Endothelial cell of umbilical vein (primary cell): ENCODE measurements around the gene NQO1. TPM values are rescaled to one million over a fixed set of nuclear protein-coding genes. Genes with fewer than 3 reads are reported as not detected.

Experiments used
- BruUV-seq: library from RNA; stranded (reverse); fragments of 400-500 nt; replicated peaks from 2 replicates; lab custom pipeline; 2021; lab: Mats Ljungman, UMichigan
- CTCF ChIA-PET: fragments of 300-600, 350-600 bp; sonication (Branson Sonifier 250); formaldehyde crosslinking; loops from one replicate; lab custom pipeline; 2021; ENCODE audit warnings: antibody characterized with exemption, inconsistent platforms; lab: Charles Lee
- POLR2A ChIA-PET: fragments of 300-600, 350-600 bp; sonication (Branson Sonifier 250); formaldehyde crosslinking; loops from one replicate; lab custom pipeline; 2021; ENCODE audit warnings: antibody characterized with exemption, inconsistent platforms; lab: Charles Lee
- DNase-seq: peaks from one replicate; pipeline ENCODE4 v3.0.0-alpha.2; 2011; ENCODE audit warnings: low read depth, low spot score
- FAIRE-seq: peaks from 2 replicates; lab custom pipeline; 2011; peaks lifted over from hg19 to GRCh38; lab: Jason Lieb, UNC
- H2AFZ ChIP-seq: 2 replicates; pipeline ENCODE4 v1.6.0; 2012; ENCODE audit warnings: low read depth, low read length, control low read depth, inconsistent platforms
- H3K27ac ChIP-seq: 2 replicates; pipeline ENCODE4 v1.5.1; 2011; ENCODE audit warnings: low read depth, mild to moderate bottlenecking, control low read depth, low read length, moderate library complexity; ENCODE audit not compliant: insufficient read depth
- H3K27me3 ChIP-seq, 2 experiments: 2 replicates each; pipeline versions ENCODE4 v1.6.0 to v1.6.1; 2011; ENCODE audit warnings: low read length in 2 of 2, mixed read lengths in 1 of 2; ENCODE audit not compliant: control insufficient read depth in 2 of 2, insufficient read depth in 2 of 2
- H3K36me3 ChIP-seq, 2 experiments: 2 replicates in 1 of 2; 3 replicates in 1 of 2; pipeline ENCODE4 v1.5.1; 2011; ENCODE audit warnings: low read length in 2 of 2, mild to moderate bottlenecking in 1 of 2, moderate library complexity in 1 of 2; ENCODE audit not compliant: control insufficient read depth in 2 of 2, insufficient read depth in 2 of 2; ENCODE audit errors: extremely low read depth in 1 of 2
- H3K4me1 ChIP-seq: 3 replicates; pipeline ENCODE4 v1.5.1; 2011; ENCODE audit warnings: mild to moderate bottlenecking, low read length; ENCODE audit not compliant: control insufficient read depth, insufficient read depth; ENCODE audit errors: extremely low read depth
- H3K4me2 ChIP-seq: 2 replicates; pipeline ENCODE4 v1.6.1; 2011; ENCODE audit warnings: low read length, control low read depth, mixed read lengths; ENCODE audit not compliant: insufficient read depth
- H3K4me3 ChIP-seq, 3 experiments: fragments of 200-600 bp in 1 of 3; sonication (generic), shearing (Covaris generic) in 1 of 3; replicated peaks in 1 of 3; 2 replicates each; pipeline ENCODE4 v1.5.1; 2011 to 2016; ENCODE audit warnings: control low read depth in 3 of 3, low read length in 3 of 3, mild to moderate bottlenecking in 2 of 3, inconsistent platforms in 1 of 3, low read depth in 1 of 3, moderate library complexity in 1 of 3; ENCODE audit not compliant: insufficient read depth in 1 of 3
- H3K79me2 ChIP-seq: 2 replicates; pipeline ENCODE4 v1.6.0; 2012; ENCODE audit warnings: low read length, inconsistent platforms; ENCODE audit not compliant: control insufficient read depth, insufficient read depth
- H3K9ac ChIP-seq: replicated peaks from 2 replicates; pipeline ENCODE3; 2011; ENCODE audit warnings: low read length, control low read depth; ENCODE audit not compliant: insufficient read depth; ENCODE audit errors: extremely low read depth
- H3K9me1 ChIP-seq: replicated peaks from 3 replicates; pipeline ENCODE4 v1.6.0; 2011; ENCODE audit warnings: mild to moderate bottlenecking, low read length; ENCODE audit not compliant: control insufficient read depth, insufficient read depth; ENCODE audit errors: extremely low read depth
- H3K9me3 ChIP-seq: replicated peaks from 2 replicates; pipeline ENCODE4 v1.5.1; 2012; ENCODE audit warnings: low read length, inconsistent platforms; ENCODE audit not compliant: control insufficient read depth, insufficient read depth
- H4K20me1 ChIP-seq: replicated peaks from 2 replicates; pipeline ENCODE3; 2011; ENCODE audit warnings: mild to moderate bottlenecking, low read length; ENCODE audit not compliant: control insufficient read depth, insufficient read depth; ENCODE audit errors: extremely low read depth
- EZH2 ChIP-seq: IDR thresholded peaks from 2 replicates; pipeline ENCODE4 v1.6.1; 2012; ENCODE audit warnings: borderline replicate concordance, low read depth, mild to moderate bottlenecking, moderate library complexity, low read length, inconsistent platforms; ENCODE audit not compliant: severe bottlenecking
- FOS ChIP-seq: IDR thresholded peaks from 2 replicates; pipeline ENCODE4 v1.6.1; 2011; ENCODE audit warnings: mild to moderate bottlenecking, low read length, moderate library complexity, borderline replicate concordance; ENCODE audit not compliant: insufficient read depth
- GATA2 ChIP-seq: IDR thresholded peaks from 2 replicates; pipeline ENCODE4 v1.7.0; 2011; ENCODE audit warnings: low read depth, mild to moderate bottlenecking, moderate library complexity, mixed read lengths, low read length; ENCODE audit not compliant: insufficient read length, insufficient read depth
- JUN ChIP-seq: IDR thresholded peaks from 2 replicates; pipeline ENCODE4 v1.6.1; 2011; ENCODE audit warnings: borderline replicate concordance, low read depth; ENCODE audit not compliant: insufficient read length, insufficient read depth
- MYC ChIP-seq: IDR thresholded peaks from one replicate; pipeline ENCODE4 v1.6.1; 2011; ENCODE audit warnings: mild to moderate bottlenecking, low read depth, low read length
- POLR2A ChIP-seq: IDR thresholded peaks from 2 replicates; pipeline ENCODE4 v1.6.1; 2012; ENCODE audit warnings: low read depth, mild to moderate bottlenecking, control low read depth, low read length
- POLR2AphosphoS5 ChIP-seq: IDR thresholded peaks from 2 replicates; pipeline ENCODE4 v1.6.1; 2012; ENCODE audit warnings: low read depth, mild to moderate bottlenecking, control low read depth, low read length, moderate library complexity; ENCODE audit not compliant: insufficient read depth
- dilution Hi-C: fragments of 300-500 bp; cut with MboI; formaldehyde crosslinking; loops from one replicate; pipeline ENCODE4 v1.15.0; 2019; ENCODE audit warnings: low sequenced_read_pairs; ENCODE audit not compliant: extremely low pct_ligation_motif_present
- intact Hi-C: fragments of 100-400 bp; cut with micrococcal nuclease; formaldehyde crosslinking; loops from one replicate; pipeline ENCODE4 v1.10.0; 2022
- polyA plus RNA-seq, 4 experiments: library from polyadenylated mRNA; depleted of rRNA in 3 of 4; stranded (reverse) in 3 of 4; unstranded in 1 of 4; fragments of >200 nt; gene quantifications; 2 replicates each; pipeline versions ENCODE4 v1.2.1 to v1.2.3, GENCODE V29; 2011 to 2012; ENCODE audit warnings: missing spikeins in 1 of 4
- total RNA-seq: library from RNA; stranded (reverse); gene quantifications from 2 replicates; pipeline ENCODE4 v1.2.3, GENCODE V29; 2021
- TF ChIP-seq, protein P1 (sequence below): IDR thresholded peaks from 2 replicates; pipeline ENCODE4 v1.6.1; 2011; ENCODE audit not compliant: insufficient read depth, insufficient read length
- TF ChIP-seq, protein P2 (sequence below), 2 donors: IDR thresholded peaks; 1 replicate in 1 of 2; 2 replicates in 1 of 2; pipeline ENCODE4 v1.5.1; 2011; ENCODE audit warnings: low read length in 2 of 2, mild to moderate bottlenecking in 2 of 2, moderate library complexity in 2 of 2, control low read depth in 1 of 2, inconsistent platforms in 1 of 2, low read depth in 1 of 2; ENCODE audit not compliant: insufficient read depth in 1 of 2; ENCODE audit errors: extremely low read depth in 1 of 2

NQO1 gene
- total and polyA plus RNA-seq, 2 donors (not counting 3 experiments of a cell fraction or from before 2014, with no cell fraction given) = 257 to 345 TPM

DNA sequence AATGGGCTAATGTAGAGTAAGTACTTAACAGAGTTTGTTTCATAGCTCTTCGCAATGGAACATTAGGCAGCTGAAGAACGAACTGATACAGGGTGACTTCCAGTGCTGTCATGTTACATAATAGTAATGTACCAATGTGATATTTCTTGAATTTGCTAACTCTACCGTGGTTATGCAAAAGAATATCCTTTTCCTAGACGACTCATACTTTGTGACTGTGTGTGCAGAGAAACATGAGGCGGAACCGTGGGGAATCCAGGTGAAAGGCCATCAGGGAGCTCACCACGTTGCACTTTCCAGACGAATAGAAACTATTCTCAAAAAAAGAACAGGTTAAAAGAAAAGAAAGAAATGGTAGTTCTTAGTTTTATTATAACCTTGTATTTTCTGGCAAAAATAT, 15.2 kb upstream of the NQO1 start:
- TF ChIP-seq MYC = no peak
- no peak for TF ChIP-seq POLR2AphosphoS5
- no peak for TF ChIP-seq GATA2
- TF ChIP-seq EZH2 = no peak
- TF ChIP-seq, protein P1, sequence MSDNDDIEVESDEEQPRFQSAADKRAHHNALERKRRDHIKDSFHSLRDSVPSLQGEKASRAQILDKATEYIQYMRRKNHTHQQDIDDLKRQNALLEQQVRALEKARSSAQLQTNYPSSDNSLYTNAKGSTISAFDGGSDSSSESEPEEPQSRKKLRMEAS = no peak
- no peak for TF ChIP-seq JUN
- TF ChIP-seq, protein P2, sequence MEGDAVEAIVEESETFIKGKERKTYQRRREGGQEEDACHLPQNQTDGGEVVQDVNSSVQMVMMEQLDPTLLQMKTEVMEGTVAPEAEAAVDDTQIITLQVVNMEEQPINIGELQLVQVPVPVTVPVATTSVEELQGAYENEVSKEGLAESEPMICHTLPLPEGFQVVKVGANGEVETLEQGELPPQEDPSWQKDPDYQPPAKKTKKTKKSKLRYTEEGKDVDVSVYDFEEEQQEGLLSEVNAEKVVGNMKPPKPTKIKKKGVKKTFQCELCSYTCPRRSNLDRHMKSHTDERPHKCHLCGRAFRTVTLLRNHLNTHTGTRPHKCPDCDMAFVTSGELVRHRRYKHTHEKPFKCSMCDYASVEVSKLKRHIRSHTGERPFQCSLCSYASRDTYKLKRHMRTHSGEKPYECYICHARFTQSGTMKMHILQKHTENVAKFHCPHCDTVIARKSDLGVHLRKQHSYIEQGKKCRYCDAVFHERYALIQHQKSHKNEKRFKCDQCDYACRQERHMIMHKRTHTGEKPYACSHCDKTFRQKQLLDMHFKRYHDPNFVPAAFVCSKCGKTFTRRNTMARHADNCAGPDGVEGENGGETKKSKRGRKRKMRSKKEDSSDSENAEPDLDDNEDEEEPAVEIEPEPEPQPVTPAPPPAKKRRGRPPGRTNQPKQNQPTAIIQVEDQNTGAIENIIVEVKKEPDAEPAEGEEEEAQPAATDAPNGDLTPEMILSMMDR (IDR thresholded peaks at IDR 0.05; ENCODE audit: extremely low read depth in 1 of 2, insufficient read depth in 1 of 2, low read depth in 1 of 2, low read length in 2 of 2) = no peak
- TF ChIP-seq POLR2A = no peak
- no peak for TF ChIP-seq FOS
- no peaks in the 10 kb centered on the region for H4K20me1 ChIP-seq
- no peak overlapping the region for H3K27ac ChIP-seq
- no peaks in the 10 kb centered on the region for H3K9me3 ChIP-seq
- no peak overlapping the region for H3K4me3 ChIP-seq
- peaks cover 17 to 23% of the 10 kb centered on the region in 2 experiments for H3K36me3 ChIP-seq
- FAIRE-seq = no peak
- H3K9me1 ChIP-seq = no peaks in the 10 kb centered on the region
- no TSS peak for BruUV-seq
- DNase-seq = no peak
- no peak overlapping the region for H3K9ac ChIP-seq
- CTCF ChIA-PET = interaction anchor here (0.8 to 2.1 kb wide), 3 partner anchors 11 to 13 kb away, joined by 3 to 10 read pairs (median 6); partner anchors contain the start of gene NOB1
- POLR2A ChIA-PET = no interaction called here
- dilution Hi-C loops (no loop called here), intact Hi-C loops (no loop called here)
- peaks cover 7% of the 10 kb centered on the region for H3K79me2 ChIP-seq
- H3K27me3 ChIP-seq = no peaks in the 10 kb centered on the region
- H2AFZ ChIP-seq = no peak overlapping the region
- peaks cover 21% of the 10 kb centered on the region for H3K4me1 ChIP-seq
- H3K4me2 ChIP-seq = no peak overlapping the region
